Panc1 (cell line): ENCODE data around the gene KRTAP2-1. TPM values are rescaled to one million over a fixed set of nuclear protein-coding genes. Genes with fewer than 3 reads are reported as not detected.

Experiments
- ATAC-seq: fragments of 200-7000 bp; cut with Tn5 transposase; 2 replicates; pipeline ENCODE4 v1.9.1; 2020; ENCODE audit warnings: mild to moderate bottlenecking, moderate library complexity
- BruUV-seq: library from RNA; stranded (reverse); fragments of 400-500 nt; replicated peaks from 2 replicates; lab custom pipeline; 2021; lab: Mats Ljungman, UMichigan
- CTCF ChIA-PET: fragments of 300-600 bp; sonication (Branson Sonifier 250); formaldehyde crosslinking; loops from one replicate; lab custom pipeline; 2022; ENCODE audit warnings: antibody characterized with exemption; lab: Charles Lee
- POLR2A ChIA-PET: fragments of 300-600 bp; sonication (Branson Sonifier 250); formaldehyde crosslinking; loops from one replicate; lab custom pipeline; 2022; ENCODE audit warnings: antibody characterized with exemption; lab: Charles Lee
- DNase-seq: peaks from one replicate; pipeline ENCODE4 v3.0.0-alpha.2; 2010; ENCODE audit warnings: low read depth, low spot score
- H3K27ac ChIP-seq: 2 replicates; pipeline ENCODE4 v1.5.1; 2011; ENCODE audit warnings: mild to moderate bottlenecking, low read length, inconsistent platforms
- H3K27me3 ChIP-seq: fragments of 200-500 bp; sonication (Bioruptor generic); 2 replicates; pipeline ENCODE4 v1.6.0; 2014; ENCODE audit warnings: low read length, inconsistent platforms; ENCODE audit not compliant: control insufficient read depth, insufficient read depth
- H3K36me3 ChIP-seq: fragments of 200-500 bp; sonication (Bioruptor generic); 2 replicates; pipeline ENCODE4 v1.5.1; 2014; ENCODE audit warnings: inconsistent platforms, mild to moderate bottlenecking, low read length, moderate library complexity; ENCODE audit not compliant: control insufficient read depth, insufficient read depth
- H3K4me1 ChIP-seq: 2 replicates; pipeline ENCODE4 v1.5.1; 2011; ENCODE audit warnings: inconsistent platforms, mild to moderate bottlenecking, low read length, moderate library complexity; ENCODE audit not compliant: control insufficient read depth, insufficient read depth
- H3K4me3 ChIP-seq, 2 experiments: 2 replicates each; pipeline ENCODE4 v1.5.1; 2011 to 2012; ENCODE audit warnings: low read depth in 2 of 2, low read length in 2 of 2, mild to moderate bottlenecking in 2 of 2, inconsistent platforms in 1 of 2, moderate library complexity in 1 of 2
- H3K9me3 ChIP-seq: fragments of 200-500 bp; sonication (Bioruptor generic); 2 replicates; pipeline ENCODE4 v1.5.1; 2014; ENCODE audit warnings: low read depth, mild to moderate bottlenecking, inconsistent platforms, low read length, moderate library complexity; ENCODE audit not compliant: control insufficient read depth, insufficient read depth
- POLR2AphosphoS5 ChIP-seq: IDR thresholded peaks from 2 replicates; pipeline ENCODE4 v1.6.1; 2012; ENCODE audit warnings: mild to moderate bottlenecking, low read depth, low read length, moderate library complexity
- REST ChIP-seq, 2 experiments: IDR thresholded peaks; 2 replicates each; pipeline ENCODE4 v1.6.1; 2011 to 2012; ENCODE audit warnings: low read depth in 2 of 2, control low read depth in 1 of 2, low read length in 1 of 2, mild to moderate bottlenecking in 1 of 2, moderate library complexity in 1 of 2; ENCODE audit not compliant: insufficient read depth in 1 of 2
- SIN3A ChIP-seq: IDR thresholded peaks from 2 replicates; pipeline ENCODE4 v1.6.1; 2012; ENCODE audit warnings: low read depth, mild to moderate bottlenecking, low read length, moderate library complexity, borderline replicate concordance; ENCODE audit not compliant: insufficient read depth
- TCF7L2 ChIP-seq: IDR thresholded peaks from 2 replicates; pipeline ENCODE4 v1.6.1; 2011; ENCODE audit warnings: mild to moderate bottlenecking, low read depth, low read length, inconsistent platforms
- in situ Hi-C: cut with HindIII; loops from 2 replicates; pipeline ENCODE4 v1.10.0; 2016; ENCODE audit warnings: low sequenced_read_pairs, low pct_unique_long_range_greater_than_20kb
- intact Hi-C: fragments of 100-400 bp; cut with micrococcal nuclease; formaldehyde crosslinking; loops from one replicate; pipeline ENCODE4 v1.10.0; 2022; ENCODE audit not compliant: unreplicated experiment
- total RNA-seq: library from RNA; stranded (reverse); gene quantifications from one replicate; pipeline ENCODE4 v1.2.1, GENCODE V29; 2021; ENCODE audit not compliant: unreplicated experiment
- TF ChIP-seq, protein P1 (sequence below): fragments of 450-650 bp; IDR thresholded peaks from 2 replicates; pipeline ENCODE4 v1.5.1; 2017; ENCODE audit warnings: mild to moderate bottlenecking

KRTAP2-1 gene
- total RNA-seq, 1 experiment from 2014 or later = not detected

GRCh38 chr17:41082626-41083025 is 35.5 kb upstream of the KRTAP2-1 start:
- no peak for TF ChIP-seq TCF7L2
- no peak for TF ChIP-seq POLR2AphosphoS5
- TF ChIP-seq REST (IDR thresholded peaks at IDR 0.05; ENCODE audit: insufficient read depth in 1 of 2, low read depth in 2 of 2, low read length in 1 of 2) = no peak
- TF ChIP-seq SIN3A = no peak
- TF ChIP-seq, protein P1, sequence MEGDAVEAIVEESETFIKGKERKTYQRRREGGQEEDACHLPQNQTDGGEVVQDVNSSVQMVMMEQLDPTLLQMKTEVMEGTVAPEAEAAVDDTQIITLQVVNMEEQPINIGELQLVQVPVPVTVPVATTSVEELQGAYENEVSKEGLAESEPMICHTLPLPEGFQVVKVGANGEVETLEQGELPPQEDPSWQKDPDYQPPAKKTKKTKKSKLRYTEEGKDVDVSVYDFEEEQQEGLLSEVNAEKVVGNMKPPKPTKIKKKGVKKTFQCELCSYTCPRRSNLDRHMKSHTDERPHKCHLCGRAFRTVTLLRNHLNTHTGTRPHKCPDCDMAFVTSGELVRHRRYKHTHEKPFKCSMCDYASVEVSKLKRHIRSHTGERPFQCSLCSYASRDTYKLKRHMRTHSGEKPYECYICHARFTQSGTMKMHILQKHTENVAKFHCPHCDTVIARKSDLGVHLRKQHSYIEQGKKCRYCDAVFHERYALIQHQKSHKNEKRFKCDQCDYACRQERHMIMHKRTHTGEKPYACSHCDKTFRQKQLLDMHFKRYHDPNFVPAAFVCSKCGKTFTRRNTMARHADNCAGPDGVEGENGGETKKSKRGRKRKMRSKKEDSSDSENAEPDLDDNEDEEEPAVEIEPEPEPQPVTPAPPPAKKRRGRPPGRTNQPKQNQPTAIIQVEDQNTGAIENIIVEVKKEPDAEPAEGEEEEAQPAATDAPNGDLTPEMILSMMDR = no peak
- CTCF ChIA-PET = no interaction called here

GRCh38 chr17:41076788-41077187 is 29.7 kb upstream of the KRTAP2-1 start:
- no peak overlapping the region for H3K27ac ChIP-seq
- BruUV-seq = no TSS peak
- H3K9me3 ChIP-seq = no peaks in the 10 kb centered on the region
- TF ChIP-seq, protein P1 = no peak
- TF ChIP-seq REST (IDR thresholded peaks at IDR 0.05; ENCODE audit: insufficient read depth in 1 of 2, low read depth in 2 of 2, low read length in 1 of 2) (no peak), POLR2AphosphoS5 (no peak), SIN3A (no peak), TCF7L2 (no peak)
- H3K4me3 ChIP-seq = no peak overlapping the region
- ChIA-PET POLR2A (no interaction called here), CTCF (no interaction called here)
- no peak for ATAC-seq
- intact Hi-C loops = no loop called here
- H3K27me3 ChIP-seq = 0 out of 2 replicates have a peak, but pooled peaks cover 2% of the 10 kb centered on the region
- in situ Hi-C loops = no loop called here
- no peaks in the 10 kb centered on the region for H3K4me1 ChIP-seq
- DNase-seq = no peak
- no peaks in the 10 kb centered on the region for H3K36me3 ChIP-seq

More at GRCh38 chr17:41082626-41083025, 35.5 kb upstream of the KRTAP2-1 start:
- in situ Hi-C loops (no loop called here), intact Hi-C loops (no loop called here)
- no peak overlapping the region for H3K27ac ChIP-seq
- DNase-seq (no peak), ATAC-seq (peak; percentile 81)
- H3K36me3 ChIP-seq = no peaks in the 10 kb centered on the region
- no peaks in the 10 kb centered on the region for H3K9me3 ChIP-seq
- no peak overlapping the region for H3K4me3 ChIP-seq
- H3K4me1 ChIP-seq = no peaks in the 10 kb centered on the region
- no TSS peak for BruUV-seq
- H3K27me3 ChIP-seq = no peaks in the 10 kb centered on the region
- POLR2A ChIA-PET = no interaction called here
